ENCODE data around the gene PIEZO1.
"Not testable (repeated sequence)": the region's sequence is repeated elsewhere in the genome, so short reads cannot be mapped to it uniquely, and the experiment has no call there.

PIEZO1 gene, protein sequence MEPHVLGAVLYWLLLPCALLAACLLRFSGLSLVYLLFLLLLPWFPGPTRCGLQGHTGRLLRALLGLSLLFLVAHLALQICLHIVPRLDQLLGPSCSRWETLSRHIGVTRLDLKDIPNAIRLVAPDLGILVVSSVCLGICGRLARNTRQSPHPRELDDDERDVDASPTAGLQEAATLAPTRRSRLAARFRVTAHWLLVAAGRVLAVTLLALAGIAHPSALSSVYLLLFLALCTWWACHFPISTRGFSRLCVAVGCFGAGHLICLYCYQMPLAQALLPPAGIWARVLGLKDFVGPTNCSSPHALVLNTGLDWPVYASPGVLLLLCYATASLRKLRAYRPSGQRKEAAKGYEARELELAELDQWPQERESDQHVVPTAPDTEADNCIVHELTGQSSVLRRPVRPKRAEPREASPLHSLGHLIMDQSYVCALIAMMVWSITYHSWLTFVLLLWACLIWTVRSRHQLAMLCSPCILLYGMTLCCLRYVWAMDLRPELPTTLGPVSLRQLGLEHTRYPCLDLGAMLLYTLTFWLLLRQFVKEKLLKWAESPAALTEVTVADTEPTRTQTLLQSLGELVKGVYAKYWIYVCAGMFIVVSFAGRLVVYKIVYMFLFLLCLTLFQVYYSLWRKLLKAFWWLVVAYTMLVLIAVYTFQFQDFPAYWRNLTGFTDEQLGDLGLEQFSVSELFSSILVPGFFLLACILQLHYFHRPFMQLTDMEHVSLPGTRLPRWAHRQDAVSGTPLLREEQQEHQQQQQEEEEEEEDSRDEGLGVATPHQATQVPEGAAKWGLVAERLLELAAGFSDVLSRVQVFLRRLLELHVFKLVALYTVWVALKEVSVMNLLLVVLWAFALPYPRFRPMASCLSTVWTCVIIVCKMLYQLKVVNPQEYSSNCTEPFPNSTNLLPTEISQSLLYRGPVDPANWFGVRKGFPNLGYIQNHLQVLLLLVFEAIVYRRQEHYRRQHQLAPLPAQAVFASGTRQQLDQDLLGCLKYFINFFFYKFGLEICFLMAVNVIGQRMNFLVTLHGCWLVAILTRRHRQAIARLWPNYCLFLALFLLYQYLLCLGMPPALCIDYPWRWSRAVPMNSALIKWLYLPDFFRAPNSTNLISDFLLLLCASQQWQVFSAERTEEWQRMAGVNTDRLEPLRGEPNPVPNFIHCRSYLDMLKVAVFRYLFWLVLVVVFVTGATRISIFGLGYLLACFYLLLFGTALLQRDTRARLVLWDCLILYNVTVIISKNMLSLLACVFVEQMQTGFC (N-terminal part only)

DNA sequence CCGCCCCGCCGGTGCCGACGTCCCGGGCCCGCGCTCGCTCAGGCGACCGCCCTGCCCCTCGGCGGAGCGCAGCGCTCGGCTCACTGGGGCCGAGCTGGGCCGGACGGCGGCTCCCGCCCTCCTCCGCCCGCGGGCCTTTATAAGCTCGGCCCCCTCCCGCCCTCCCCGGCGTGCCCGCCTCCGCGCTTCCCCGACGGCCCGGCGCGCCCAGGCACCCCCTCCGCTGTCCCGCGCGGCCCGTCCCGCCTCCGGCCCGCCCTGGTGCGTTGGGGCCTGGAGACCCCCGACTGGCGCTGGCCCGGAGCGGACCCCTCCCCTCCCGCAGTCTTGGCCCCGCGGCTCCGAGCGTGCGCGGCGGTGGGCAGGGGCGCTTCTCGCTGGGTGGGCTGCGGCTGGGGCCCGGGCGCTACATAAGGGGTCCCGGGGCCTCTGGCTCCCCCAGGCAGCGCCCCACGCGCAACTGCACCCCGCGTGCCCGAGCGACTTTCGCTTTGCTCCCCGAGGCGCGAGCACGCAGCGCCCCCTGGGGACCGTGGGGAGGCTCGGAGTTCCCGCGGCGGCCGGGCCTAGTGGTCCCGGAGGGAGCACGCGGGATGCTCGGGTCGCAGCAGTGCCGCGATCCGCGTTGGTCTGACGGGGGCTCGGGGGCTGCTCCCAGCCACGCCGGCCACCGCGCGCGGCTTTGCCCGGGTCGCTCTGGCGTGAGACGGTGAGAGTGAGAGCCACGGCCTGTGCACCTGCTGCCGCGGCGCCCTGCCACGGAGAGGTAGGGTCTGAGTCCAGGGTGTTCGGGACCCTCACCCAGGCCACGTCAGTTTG is at the start of gene PIEZO1:
TSS of gene PIEZO1 (minus strand) at position 115 of the 819 bp plus-strand sequence. CDS start 256 bp downstream, outside the sequence.
- H3K27me3 Mint-ChIP-seq: peaks cover 8% of the 10 kb centered on the region
- peaks cover 49% of the 10 kb centered on the region for H3K4me1 Mint-ChIP-seq
- no peaks in the 10 kb centered on the region for H3K9me3 Mint-ChIP-seq
- peak; percentile 86 for DNase-seq
- H3K36me3 Mint-ChIP-seq: peaks cover 5% of the 10 kb centered on the region
- H3K4me3 Mint-ChIP-seq: peak within 1 kb of the TSS; percentile 77
- CTCF ChIA-PET: interaction anchor here (0.7 to 1.1 kb wide), 4 partner anchors 15 to 49 kb away, joined by 4 to 7 read pairs (median 6); no protein-coding TSS in a partner anchor
- H3K27ac Mint-ChIP-seq: peak within 1 kb of the TSS; percentile 88

DNA sequence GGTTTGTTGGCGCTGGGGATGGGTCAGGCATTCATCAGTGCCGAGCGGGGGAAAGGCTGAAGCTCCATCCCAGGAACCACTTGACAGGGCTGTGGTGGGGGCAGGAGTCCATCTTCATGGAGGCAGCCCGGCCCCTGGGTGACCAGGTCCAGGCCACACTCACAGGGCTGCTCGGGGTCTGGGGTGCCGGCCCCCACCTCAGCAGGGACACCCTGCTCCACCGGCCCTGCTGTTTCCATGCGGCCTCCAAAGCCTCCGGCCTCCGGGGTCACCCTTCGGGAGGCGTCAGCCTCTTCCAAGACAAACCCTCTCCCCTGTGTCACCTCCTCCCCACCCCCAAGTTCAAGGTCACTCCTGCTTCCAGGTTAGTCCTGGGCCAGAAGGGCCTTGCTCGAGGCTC is 49.6 kb upstream of the PIEZO1 start:
- Mint-ChIP-seq H3K27me3 (no peaks in the 10 kb centered on the region), H3K4me3 (no peak overlapping the region), H3K36me3 (no peaks in the 10 kb centered on the region), H3K27ac (no peak overlapping the region), H3K9me3 (no peaks in the 10 kb centered on the region), H3K4me1 (no peaks in the 10 kb centered on the region)
- CTCF ChIA-PET: no interaction called here
- no peak for DNase-seq

DNA sequence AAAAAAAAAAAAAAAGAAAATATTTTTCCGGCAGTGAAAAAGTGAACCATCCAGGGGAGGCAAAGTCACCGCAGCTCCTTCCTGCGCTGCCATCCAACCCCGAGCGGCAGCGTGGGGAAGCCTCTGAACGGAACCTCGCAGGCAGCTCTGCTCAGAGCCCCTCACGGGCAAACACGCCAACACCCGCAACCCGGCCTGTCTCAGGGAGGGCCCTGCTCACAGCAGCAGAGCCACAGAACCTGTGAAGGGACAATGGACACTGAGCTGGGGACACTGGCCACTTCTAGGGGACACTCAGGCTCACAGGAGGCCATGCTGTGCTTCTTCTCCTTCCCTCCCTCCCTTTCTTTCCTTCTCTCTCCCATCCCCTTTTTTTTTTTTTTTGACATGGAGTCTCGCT is 48.1 kb upstream of the PIEZO1 start:
- no peaks in the 10 kb centered on the region for H3K36me3 Mint-ChIP-seq
- H3K9me3 Mint-ChIP-seq: no peaks in the 10 kb centered on the region
- H3K4me1 Mint-ChIP-seq: no peaks in the 10 kb centered on the region
- H3K27me3 Mint-ChIP-seq: no peaks in the 10 kb centered on the region
- CTCF ChIA-PET: no interaction called here
- H3K4me3 Mint-ChIP-seq: no peak overlapping the region
- no peak overlapping the region for H3K27ac Mint-ChIP-seq
- no peak for DNase-seq

DNA sequence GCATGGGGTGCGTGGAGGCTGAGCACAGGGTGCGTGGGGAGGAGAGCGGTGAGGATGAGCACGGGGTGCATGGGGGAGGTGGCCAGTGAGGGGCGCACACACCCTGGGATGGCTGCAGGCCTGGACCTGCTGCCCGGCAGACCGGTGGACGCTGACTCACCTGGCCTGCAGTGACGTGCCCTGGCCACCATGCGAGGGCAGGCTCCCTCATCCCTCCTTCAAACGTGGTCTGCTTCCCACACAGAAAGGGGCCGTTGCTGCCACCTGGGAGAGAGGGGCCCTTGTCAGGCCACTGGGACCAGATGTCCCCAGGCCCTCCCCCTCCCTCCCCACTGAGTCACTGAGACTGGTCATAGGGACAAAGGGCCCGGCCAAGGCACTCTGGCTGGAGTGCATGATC is 46.8 kb upstream of the PIEZO1 start:
- Mint-ChIP-seq H3K4me1 (no peaks in the 10 kb centered on the region), H3K36me3 (no peaks in the 10 kb centered on the region), H3K27me3 (no peaks in the 10 kb centered on the region), H3K9me3 (no peaks in the 10 kb centered on the region), H3K4me3 (no peak overlapping the region), H3K27ac (no peak overlapping the region)
- CTCF ChIA-PET: no interaction called here
- no peak for DNase-seq

DNA sequence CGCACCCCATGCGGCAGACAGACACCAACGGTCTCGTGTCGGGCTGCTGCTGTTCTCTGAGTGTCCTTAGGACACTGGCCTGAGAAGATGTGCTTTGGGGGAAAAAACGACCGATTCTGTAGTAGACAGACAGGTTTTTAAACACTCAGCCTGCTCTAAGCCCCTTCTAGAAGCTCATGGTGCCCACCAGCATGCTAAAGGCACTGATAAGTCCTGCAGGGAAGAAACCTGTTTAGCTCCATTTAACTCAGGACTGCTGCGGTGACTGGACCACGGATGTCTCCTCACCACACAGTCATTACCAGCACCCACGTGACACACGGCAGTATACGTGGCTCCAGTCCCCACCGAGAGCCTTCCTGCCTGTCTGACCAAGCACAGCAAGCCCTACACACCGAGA is 45.8 kb upstream of the PIEZO1 start:
- Mint-ChIP-seq H3K27ac (no peak overlapping the region), H3K4me3 (no peak overlapping the region), H3K4me1 (no peaks in the 10 kb centered on the region), H3K9me3 (no peaks in the 10 kb centered on the region), H3K27me3 (no peaks in the 10 kb centered on the region), H3K36me3 (no peaks in the 10 kb centered on the region)
- CTCF ChIA-PET: no interaction called here
- DNase-seq: no peak

DNA sequence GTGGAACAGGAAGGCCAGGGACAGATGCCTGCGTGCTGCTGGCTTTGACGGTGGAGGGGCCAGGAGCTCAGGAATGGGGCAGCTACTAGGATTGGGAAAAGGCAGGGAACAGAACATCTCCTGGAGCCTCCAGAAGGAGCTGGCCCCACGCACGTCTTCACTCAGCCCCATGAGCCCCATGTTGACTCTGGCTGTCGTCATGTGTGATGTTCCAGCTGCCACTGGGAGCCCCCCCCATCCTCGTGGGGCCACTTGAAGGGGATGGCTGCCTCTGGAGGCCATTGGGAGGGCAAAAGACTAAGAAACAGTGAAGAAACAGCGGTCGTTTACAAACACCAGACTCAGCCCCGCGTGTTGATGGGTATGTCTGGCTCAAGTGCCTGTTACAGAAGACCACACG is 45.2 kb upstream of the PIEZO1 start:
- Mint-ChIP-seq H3K9me3 (no peaks in the 10 kb centered on the region), H3K27me3 (no peaks in the 10 kb centered on the region), H3K27ac (no peak overlapping the region), H3K36me3 (no peaks in the 10 kb centered on the region), H3K4me3 (no peak overlapping the region), H3K4me1 (no peaks in the 10 kb centered on the region)
- CTCF ChIA-PET: no interaction called here
- no peak for DNase-seq

DNA sequence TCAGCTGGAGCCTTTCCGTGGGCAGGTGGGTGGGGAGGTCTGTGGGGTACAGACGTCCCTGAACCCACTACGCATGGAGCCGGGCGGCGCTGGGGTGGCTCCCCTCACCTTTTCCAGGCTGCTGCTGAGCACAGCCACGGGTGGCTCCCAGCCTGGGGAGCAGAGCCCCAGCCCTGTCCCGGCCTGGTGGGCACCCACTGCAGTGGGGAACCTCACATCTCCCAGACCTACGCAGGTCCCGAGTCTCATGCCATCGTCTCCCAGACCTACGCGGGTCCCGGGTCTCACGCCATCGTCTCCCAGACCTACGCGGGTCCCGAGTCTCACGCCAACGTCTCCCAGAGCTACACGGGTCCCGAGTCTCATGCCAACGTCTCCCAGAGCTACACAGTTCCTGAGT is 43.7 kb upstream of the PIEZO1 start:
- no peaks in the 10 kb centered on the region for H3K27me3 Mint-ChIP-seq

DNA sequence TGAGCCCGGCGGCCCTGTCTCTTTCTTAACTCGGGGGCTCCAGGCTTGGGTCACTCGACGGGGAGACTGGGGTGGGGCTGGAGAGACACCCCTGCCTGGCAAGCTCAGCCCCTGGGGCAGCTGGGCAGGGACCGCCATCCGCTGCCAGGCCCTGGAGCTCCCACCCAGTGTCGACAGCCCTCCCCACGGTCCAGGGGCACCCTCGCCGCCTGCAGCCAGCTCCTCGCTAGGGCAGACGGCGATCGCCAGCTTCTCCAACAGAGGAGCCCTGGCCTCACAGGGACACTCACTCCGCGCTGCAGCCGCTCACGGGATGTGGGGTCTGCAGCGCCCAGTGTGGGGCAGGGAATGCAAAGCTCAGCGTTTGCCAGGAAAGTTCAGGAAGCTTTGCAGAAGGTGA is 42.7 kb upstream of the PIEZO1 start:
- H3K27ac Mint-ChIP-seq: no peak overlapping the region
- CTCF ChIA-PET: no interaction called here
- H3K27me3 Mint-ChIP-seq: no peaks in the 10 kb centered on the region
- H3K9me3 Mint-ChIP-seq: no peaks in the 10 kb centered on the region
- H3K4me1 Mint-ChIP-seq: no peaks in the 10 kb centered on the region
- no peaks in the 10 kb centered on the region for H3K36me3 Mint-ChIP-seq
- DNase-seq: no peak
- H3K4me3 Mint-ChIP-seq: no peak overlapping the region

More for the DNA sequence above, 43.7 kb upstream of the PIEZO1 start:
- Mint-ChIP-seq H3K27ac (no peak overlapping the region), H3K4me1 (no peaks in the 10 kb centered on the region), H3K9me3 (no peaks in the 10 kb centered on the region), H3K4me3 (no peak overlapping the region), H3K36me3 (no peaks in the 10 kb centered on the region)
- CTCF ChIA-PET: no interaction called here
- DNase-seq: no peak

DNA sequence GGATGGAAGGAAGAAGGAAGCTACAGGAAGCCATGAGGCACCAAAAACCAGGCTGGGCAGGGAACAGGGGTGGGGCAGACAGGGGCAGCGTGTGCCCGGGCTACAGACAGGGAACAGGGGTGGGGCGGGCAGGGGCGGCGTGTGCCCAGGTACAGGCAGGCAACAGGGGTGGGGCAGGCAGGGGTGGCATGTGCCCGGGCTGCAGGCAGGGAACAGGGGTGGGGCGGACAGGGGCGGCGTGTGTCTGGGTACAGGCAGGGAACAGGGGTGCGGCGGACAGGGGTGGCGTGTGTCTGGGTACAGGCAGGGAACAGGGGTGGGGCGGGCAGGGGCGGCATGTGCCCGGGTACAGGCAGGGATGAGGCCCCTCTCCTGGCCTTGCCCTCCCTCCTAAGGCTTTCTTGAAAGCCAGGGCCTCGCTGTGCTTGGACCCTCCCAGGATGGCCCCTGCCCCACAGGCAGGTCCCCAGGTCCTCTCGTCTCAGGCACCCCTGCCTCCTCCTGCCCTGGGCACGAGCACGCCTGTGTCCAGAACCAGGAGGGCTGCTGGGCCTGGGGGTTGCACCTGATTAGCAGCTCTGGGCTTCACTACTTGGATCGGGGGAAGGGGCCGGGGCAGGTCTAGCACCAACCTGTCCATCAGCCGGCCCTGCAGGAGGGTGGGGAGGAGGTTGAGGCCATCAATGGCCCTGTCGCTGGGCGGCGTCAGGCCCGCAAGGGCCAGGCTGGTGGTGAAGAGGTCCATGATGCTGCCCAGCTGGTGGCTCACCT is 41.2 kb upstream of the PIEZO1 start:
- DNase-seq: no peak
- no peaks in the 10 kb centered on the region for H3K9me3 Mint-ChIP-seq
- no peaks in the 10 kb centered on the region for H3K27me3 Mint-ChIP-seq
- CTCF ChIA-PET: no interaction called here
- H3K27ac Mint-ChIP-seq: no peak overlapping the region
- no peak overlapping the region for H3K4me3 Mint-ChIP-seq
- no peaks in the 10 kb centered on the region for H3K4me1 Mint-ChIP-seq
- no peaks in the 10 kb centered on the region for H3K36me3 Mint-ChIP-seq

DNA sequence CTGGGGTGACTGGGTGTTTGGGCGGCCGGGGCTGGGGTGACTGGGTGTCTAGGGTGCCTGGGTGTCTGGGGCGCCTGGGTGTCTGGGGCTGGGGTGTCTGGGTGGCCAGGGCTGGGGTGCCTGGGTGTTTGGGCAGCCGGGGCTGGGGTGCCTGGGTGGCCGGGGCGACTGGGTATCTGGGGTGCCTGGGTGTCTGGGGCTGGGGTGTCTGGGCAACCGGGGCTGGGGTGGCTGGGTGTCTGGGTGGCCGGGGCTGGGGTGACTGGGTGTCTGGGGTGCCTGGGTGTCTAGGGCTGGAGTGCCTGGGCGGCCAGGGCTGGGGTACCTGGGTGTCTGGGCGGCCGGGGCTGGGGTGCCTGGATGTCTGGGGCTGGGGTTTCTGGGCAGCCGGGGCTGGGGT is 40.1 kb upstream of the PIEZO1 start:
- CTCF ChIA-PET: no interaction called here

DNA sequence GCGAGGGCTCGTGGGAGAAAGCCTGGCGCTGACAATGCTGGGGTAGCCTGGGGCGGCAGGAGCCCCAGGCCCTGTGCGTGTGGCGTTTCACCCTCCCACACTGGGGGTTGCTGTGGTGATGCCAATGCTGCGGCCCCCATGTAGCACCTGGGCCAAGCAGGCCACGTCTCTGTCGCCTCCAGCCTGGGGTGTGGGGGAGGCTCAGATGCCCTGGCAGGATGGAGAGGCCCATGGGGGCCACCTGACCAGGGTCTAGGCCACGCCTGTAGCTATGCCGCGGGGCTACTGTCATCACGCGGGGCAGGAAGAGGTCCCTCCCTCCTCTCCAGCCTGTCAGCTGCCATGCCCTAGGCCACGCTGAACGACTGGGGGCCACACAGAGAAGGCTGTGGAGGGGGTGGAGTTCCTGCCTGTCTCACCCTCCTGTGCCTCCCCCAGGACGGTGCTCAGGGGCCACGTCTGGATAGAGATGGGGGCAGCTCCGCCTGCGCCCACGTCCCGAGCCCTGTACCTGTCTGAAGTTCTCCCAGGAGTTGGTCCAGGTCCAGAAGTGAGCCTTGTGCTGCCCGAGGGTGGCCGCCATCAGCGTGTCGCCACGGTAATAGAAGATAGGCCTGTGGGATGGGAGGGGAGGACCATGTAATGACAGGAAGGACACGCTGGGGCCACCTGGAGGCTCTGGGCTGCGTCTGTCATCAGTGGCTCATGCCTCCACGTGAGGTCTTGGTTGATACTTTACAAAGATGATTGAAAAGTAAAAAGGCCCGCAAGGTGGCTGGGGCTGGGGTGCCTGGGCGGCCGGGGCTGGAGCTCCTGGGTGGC is 39.4 kb upstream of the PIEZO1 start:
- no peak overlapping the region for H3K27ac Mint-ChIP-seq
- H3K9me3 Mint-ChIP-seq: no peaks in the 10 kb centered on the region
- DNase-seq: no peak
- H3K4me1 Mint-ChIP-seq: no peaks in the 10 kb centered on the region
- no peaks in the 10 kb centered on the region for H3K27me3 Mint-ChIP-seq
- CTCF ChIA-PET: no interaction called here
- no peak overlapping the region for H3K4me3 Mint-ChIP-seq
- H3K36me3 Mint-ChIP-seq: no peaks in the 10 kb centered on the region

More for the DNA sequence above, 40.1 kb upstream of the PIEZO1 start:
- Mint-ChIP-seq H3K9me3 (no peaks in the 10 kb centered on the region), H3K4me1 (no peaks in the 10 kb centered on the region), H3K27ac (no peak overlapping the region), H3K27me3 (no peaks in the 10 kb centered on the region), H3K4me3 (no peak overlapping the region), H3K36me3 (no peaks in the 10 kb centered on the region)
- DNase-seq: no peak

DNA sequence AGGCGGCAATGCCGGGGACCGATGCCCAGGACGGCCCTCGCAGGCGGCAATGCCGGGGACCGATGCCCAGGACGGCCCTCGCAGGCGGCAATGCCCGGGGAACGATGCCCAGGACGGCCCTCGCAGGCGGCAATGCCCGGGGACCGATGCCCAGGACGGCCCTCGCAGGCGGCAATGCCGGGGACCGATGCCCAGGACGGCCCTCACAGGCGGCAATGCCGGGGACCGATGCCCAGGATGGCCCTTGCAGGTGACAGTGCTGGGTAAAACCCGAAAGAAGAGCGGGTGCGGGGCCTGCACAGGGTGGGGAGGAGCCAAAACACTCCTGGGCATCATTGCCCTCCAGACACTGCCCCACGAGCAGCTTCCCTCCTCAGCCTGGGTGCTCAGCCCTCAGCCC is 38.6 kb upstream of the PIEZO1 start:
- CTCF ChIA-PET, H3K36me3 Mint-ChIP-seq, H3K4me3 Mint-ChIP-seq, H3K9me3 Mint-ChIP-seq, DNase-seq, H3K4me1 Mint-ChIP-seq, H3K27ac Mint-ChIP-seq, H3K27me3 Mint-ChIP-seq: not testable (repeated sequence)

Measured in activated naive CD4-positive, alpha-beta T cell treated with anti-CD3 and anti-CD28 coated beads, Interleukin-2, amount 10 ng/mL, durations not matched to agents 7 days and 5 days (primary cell).